Endothelial cell of umbilical vein (primary cell): ENCODE results near the gene GLIS2. TPM values are rescaled to one million over a fixed set of nuclear protein-coding genes. Genes with fewer than 3 reads are reported as not detected.

ENCODE experiments used
- BruUV-seq: library from RNA; stranded (reverse); fragments of 400-500 nt; replicated peaks from 2 replicates; lab custom pipeline; 2021; lab: Mats Ljungman, UMichigan
- CTCF ChIA-PET: fragments of 300-600, 350-600 bp; sonication (Branson Sonifier 250); formaldehyde crosslinking; loops from one replicate; lab custom pipeline; 2021; ENCODE audit warnings: antibody characterized with exemption, inconsistent platforms; lab: Charles Lee
- POLR2A ChIA-PET: fragments of 300-600, 350-600 bp; sonication (Branson Sonifier 250); formaldehyde crosslinking; loops from one replicate; lab custom pipeline; 2021; ENCODE audit warnings: antibody characterized with exemption, inconsistent platforms; lab: Charles Lee
- DNase-seq: peaks from one replicate; pipeline ENCODE4 v3.0.0-alpha.2; 2011; ENCODE audit warnings: low read depth, low spot score
- FAIRE-seq: peaks from 2 replicates; lab custom pipeline; 2011; peaks lifted over from hg19 to GRCh38; lab: Jason Lieb, UNC
- H2AFZ ChIP-seq: 2 replicates; pipeline ENCODE4 v1.6.0; 2012; ENCODE audit warnings: low read depth, low read length, control low read depth, inconsistent platforms
- H3K27ac ChIP-seq: 2 replicates; pipeline ENCODE4 v1.5.1; 2011; ENCODE audit warnings: low read depth, mild to moderate bottlenecking, control low read depth, low read length, moderate library complexity; ENCODE audit not compliant: insufficient read depth
- H3K27me3 ChIP-seq, 2 experiments: 2 replicates each; pipeline versions ENCODE4 v1.6.0 to v1.6.1; 2011; ENCODE audit warnings: low read length in 2 of 2, mixed read lengths in 1 of 2; ENCODE audit not compliant: control insufficient read depth in 2 of 2, insufficient read depth in 2 of 2
- H3K36me3 ChIP-seq, 2 experiments: 2 replicates in 1 of 2; 3 replicates in 1 of 2; pipeline ENCODE4 v1.5.1; 2011; ENCODE audit warnings: low read length in 2 of 2, mild to moderate bottlenecking in 1 of 2, moderate library complexity in 1 of 2; ENCODE audit not compliant: control insufficient read depth in 2 of 2, insufficient read depth in 2 of 2; ENCODE audit errors: extremely low read depth in 1 of 2
- H3K4me1 ChIP-seq: 3 replicates; pipeline ENCODE4 v1.5.1; 2011; ENCODE audit warnings: mild to moderate bottlenecking, low read length; ENCODE audit not compliant: control insufficient read depth, insufficient read depth; ENCODE audit errors: extremely low read depth
- H3K4me2 ChIP-seq: 2 replicates; pipeline ENCODE4 v1.6.1; 2011; ENCODE audit warnings: low read length, control low read depth, mixed read lengths; ENCODE audit not compliant: insufficient read depth
- H3K4me3 ChIP-seq, 3 experiments: fragments of 200-600 bp in 1 of 3; sonication (generic), shearing (Covaris generic) in 1 of 3; replicated peaks in 1 of 3; 2 replicates each; pipeline ENCODE4 v1.5.1; 2011 to 2016; ENCODE audit warnings: control low read depth in 3 of 3, low read length in 3 of 3, mild to moderate bottlenecking in 2 of 3, inconsistent platforms in 1 of 3, low read depth in 1 of 3, moderate library complexity in 1 of 3; ENCODE audit not compliant: insufficient read depth in 1 of 3
- H3K79me2 ChIP-seq: 2 replicates; pipeline ENCODE4 v1.6.0; 2012; ENCODE audit warnings: low read length, inconsistent platforms; ENCODE audit not compliant: control insufficient read depth, insufficient read depth
- H3K9ac ChIP-seq: replicated peaks from 2 replicates; pipeline ENCODE3; 2011; ENCODE audit warnings: low read length, control low read depth; ENCODE audit not compliant: insufficient read depth; ENCODE audit errors: extremely low read depth
- H3K9me1 ChIP-seq: replicated peaks from 3 replicates; pipeline ENCODE4 v1.6.0; 2011; ENCODE audit warnings: mild to moderate bottlenecking, low read length; ENCODE audit not compliant: control insufficient read depth, insufficient read depth; ENCODE audit errors: extremely low read depth
- H3K9me3 ChIP-seq: replicated peaks from 2 replicates; pipeline ENCODE4 v1.5.1; 2012; ENCODE audit warnings: low read length, inconsistent platforms; ENCODE audit not compliant: control insufficient read depth, insufficient read depth
- H4K20me1 ChIP-seq: replicated peaks from 2 replicates; pipeline ENCODE3; 2011; ENCODE audit warnings: mild to moderate bottlenecking, low read length; ENCODE audit not compliant: control insufficient read depth, insufficient read depth; ENCODE audit errors: extremely low read depth
- EZH2 ChIP-seq: IDR thresholded peaks from 2 replicates; pipeline ENCODE4 v1.6.1; 2012; ENCODE audit warnings: borderline replicate concordance, low read depth, mild to moderate bottlenecking, moderate library complexity, low read length, inconsistent platforms; ENCODE audit not compliant: severe bottlenecking
- FOS ChIP-seq: IDR thresholded peaks from 2 replicates; pipeline ENCODE4 v1.6.1; 2011; ENCODE audit warnings: mild to moderate bottlenecking, low read length, moderate library complexity, borderline replicate concordance; ENCODE audit not compliant: insufficient read depth
- GATA2 ChIP-seq: IDR thresholded peaks from 2 replicates; pipeline ENCODE4 v1.7.0; 2011; ENCODE audit warnings: low read depth, mild to moderate bottlenecking, moderate library complexity, mixed read lengths, low read length; ENCODE audit not compliant: insufficient read length, insufficient read depth
- JUN ChIP-seq: IDR thresholded peaks from 2 replicates; pipeline ENCODE4 v1.6.1; 2011; ENCODE audit warnings: borderline replicate concordance, low read depth; ENCODE audit not compliant: insufficient read length, insufficient read depth
- MYC ChIP-seq: IDR thresholded peaks from one replicate; pipeline ENCODE4 v1.6.1; 2011; ENCODE audit warnings: mild to moderate bottlenecking, low read depth, low read length
- POLR2A ChIP-seq: IDR thresholded peaks from 2 replicates; pipeline ENCODE4 v1.6.1; 2012; ENCODE audit warnings: low read depth, mild to moderate bottlenecking, control low read depth, low read length
- POLR2AphosphoS5 ChIP-seq: IDR thresholded peaks from 2 replicates; pipeline ENCODE4 v1.6.1; 2012; ENCODE audit warnings: low read depth, mild to moderate bottlenecking, control low read depth, low read length, moderate library complexity; ENCODE audit not compliant: insufficient read depth
- dilution Hi-C: fragments of 300-500 bp; cut with MboI; formaldehyde crosslinking; loops from one replicate; pipeline ENCODE4 v1.15.0; 2019; ENCODE audit warnings: low sequenced_read_pairs; ENCODE audit not compliant: extremely low pct_ligation_motif_present
- intact Hi-C: fragments of 100-400 bp; cut with micrococcal nuclease; formaldehyde crosslinking; loops from one replicate; pipeline ENCODE4 v1.10.0; 2022
- polyA plus RNA-seq, 4 experiments: library from polyadenylated mRNA; depleted of rRNA in 3 of 4; stranded (reverse) in 3 of 4; unstranded in 1 of 4; fragments of >200 nt; gene quantifications; 2 replicates each; pipeline versions ENCODE4 v1.2.1 to v1.2.3, GENCODE V29; 2011 to 2012; ENCODE audit warnings: missing spikeins in 1 of 4
- total RNA-seq: library from RNA; stranded (reverse); gene quantifications from 2 replicates; pipeline ENCODE4 v1.2.3, GENCODE V29; 2021
- TF ChIP-seq, protein P1 (sequence below): IDR thresholded peaks from 2 replicates; pipeline ENCODE4 v1.6.1; 2011; ENCODE audit not compliant: insufficient read depth, insufficient read length
- TF ChIP-seq, protein P2 (sequence below), 2 donors: IDR thresholded peaks; 1 replicate in 1 of 2; 2 replicates in 1 of 2; pipeline ENCODE4 v1.5.1; 2011; ENCODE audit warnings: low read length in 2 of 2, mild to moderate bottlenecking in 2 of 2, moderate library complexity in 2 of 2, control low read depth in 1 of 2, inconsistent platforms in 1 of 2, low read depth in 1 of 2; ENCODE audit not compliant: insufficient read depth in 1 of 2; ENCODE audit errors: extremely low read depth in 1 of 2

The GLIS2 gene
- total and polyA plus RNA-seq, 2 donors (not counting 3 experiments of a cell fraction or from before 2014, with no cell fraction given) = 4.6 to 10.1 TPM

DNA sequence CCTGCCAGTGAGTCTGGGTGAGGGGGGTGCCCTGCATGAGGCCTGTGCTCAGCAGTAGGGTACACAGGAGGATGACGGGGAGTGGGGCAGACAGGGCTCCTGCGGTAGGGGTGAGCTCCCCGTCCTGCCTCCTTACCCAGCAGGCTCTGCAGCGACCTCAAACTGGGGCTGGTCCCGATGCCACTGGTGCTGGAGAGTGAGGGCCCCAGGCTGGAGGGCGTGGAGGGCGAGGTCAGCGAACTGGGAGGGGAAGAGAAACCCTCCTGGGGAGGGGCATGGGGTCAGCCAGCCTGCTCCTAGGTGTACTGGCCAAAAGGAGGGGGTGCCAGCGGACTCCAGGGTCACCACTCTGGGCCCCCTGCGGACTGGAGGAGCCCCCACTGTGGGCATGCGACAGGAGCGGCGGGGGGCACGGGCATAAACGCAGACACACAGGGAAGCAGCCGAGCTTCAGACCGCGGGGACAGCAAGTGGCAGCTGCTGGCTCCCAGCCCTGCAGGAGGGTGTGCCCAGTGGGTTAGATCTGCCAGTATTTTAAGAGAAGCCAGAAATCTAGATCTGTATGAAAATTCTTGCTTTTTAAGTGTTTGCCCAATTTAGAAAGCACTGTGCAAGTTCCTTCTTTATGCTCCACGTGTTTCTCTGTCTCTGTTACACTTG lies 46.7 kb downstream of the GLIS2 start:
- no peaks in the 10 kb centered on the region for H4K20me1 ChIP-seq
- no peak overlapping the region for H3K4me2 ChIP-seq
- peaks cover 0 to 26% of the 10 kb centered on the region in 2 experiments for H3K36me3 ChIP-seq
- no TSS peak for BruUV-seq
- H3K9me1 ChIP-seq = no peaks in the 10 kb centered on the region
- no peak overlapping the region for H3K9ac ChIP-seq
- no peak overlapping the region for H3K4me3 ChIP-seq
- no peak overlapping the region for H2AFZ ChIP-seq
- no peaks in the 10 kb centered on the region for H3K27me3 ChIP-seq
- H3K4me1 ChIP-seq = no peaks in the 10 kb centered on the region
- TF ChIP-seq POLR2A = no peak
- no peak for TF ChIP-seq EZH2
- no peak for TF ChIP-seq FOS
- TF ChIP-seq JUN = no peak
- TF ChIP-seq POLR2AphosphoS5 = no peak
- TF ChIP-seq, protein P1, sequence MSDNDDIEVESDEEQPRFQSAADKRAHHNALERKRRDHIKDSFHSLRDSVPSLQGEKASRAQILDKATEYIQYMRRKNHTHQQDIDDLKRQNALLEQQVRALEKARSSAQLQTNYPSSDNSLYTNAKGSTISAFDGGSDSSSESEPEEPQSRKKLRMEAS = no peak
- TF ChIP-seq MYC = no peak
- TF ChIP-seq, protein P2, sequence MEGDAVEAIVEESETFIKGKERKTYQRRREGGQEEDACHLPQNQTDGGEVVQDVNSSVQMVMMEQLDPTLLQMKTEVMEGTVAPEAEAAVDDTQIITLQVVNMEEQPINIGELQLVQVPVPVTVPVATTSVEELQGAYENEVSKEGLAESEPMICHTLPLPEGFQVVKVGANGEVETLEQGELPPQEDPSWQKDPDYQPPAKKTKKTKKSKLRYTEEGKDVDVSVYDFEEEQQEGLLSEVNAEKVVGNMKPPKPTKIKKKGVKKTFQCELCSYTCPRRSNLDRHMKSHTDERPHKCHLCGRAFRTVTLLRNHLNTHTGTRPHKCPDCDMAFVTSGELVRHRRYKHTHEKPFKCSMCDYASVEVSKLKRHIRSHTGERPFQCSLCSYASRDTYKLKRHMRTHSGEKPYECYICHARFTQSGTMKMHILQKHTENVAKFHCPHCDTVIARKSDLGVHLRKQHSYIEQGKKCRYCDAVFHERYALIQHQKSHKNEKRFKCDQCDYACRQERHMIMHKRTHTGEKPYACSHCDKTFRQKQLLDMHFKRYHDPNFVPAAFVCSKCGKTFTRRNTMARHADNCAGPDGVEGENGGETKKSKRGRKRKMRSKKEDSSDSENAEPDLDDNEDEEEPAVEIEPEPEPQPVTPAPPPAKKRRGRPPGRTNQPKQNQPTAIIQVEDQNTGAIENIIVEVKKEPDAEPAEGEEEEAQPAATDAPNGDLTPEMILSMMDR (IDR thresholded peaks at IDR 0.05; ENCODE audit: extremely low read depth in 1 of 2, insufficient read depth in 1 of 2, low read depth in 1 of 2, low read length in 2 of 2) = no peak
- no peak for TF ChIP-seq GATA2
- no peak for FAIRE-seq
- dilution Hi-C loops (no loop called here), intact Hi-C loops (no loop called here)
- H3K79me2 ChIP-seq = no peaks in the 10 kb centered on the region
- DNase-seq = no peak
- ChIA-PET POLR2A (no interaction called here), CTCF (interaction anchor here (1.0 to 5.6 kb wide), 3 partner anchors 12 to 41 kb away, joined by 3 to 102 read pairs (median 3); no protein-coding TSS in a partner anchor)
- no peaks in the 10 kb centered on the region for H3K9me3 ChIP-seq
- no peak overlapping the region for H3K27ac ChIP-seq
